IPS-15b (cell line): ENCODE measurements around the gene RARS2.
"Not testable (repeated sequence)": the region's sequence is repeated elsewhere in the genome, so short reads cannot be mapped to it uniquely, and the experiment has no call there.

Experiments
- H3K27me3 ChIP-seq: one replicate; pipeline ENCODE4 v1.6.1; 2013; ENCODE audit warnings: low read length; ENCODE audit not compliant: control insufficient read depth, insufficient read depth
- H3K36me3 ChIP-seq: one replicate; pipeline ENCODE4 v1.6.1; 2013; ENCODE audit warnings: low read length; ENCODE audit not compliant: control insufficient read depth, insufficient read depth
- H3K4me1 ChIP-seq: one replicate; pipeline ENCODE4 v1.6.1; 2013; ENCODE audit warnings: mild to moderate bottlenecking, low read length; ENCODE audit not compliant: control insufficient read depth, insufficient read depth
- H3K4me3 ChIP-seq: one replicate; pipeline ENCODE4 v1.5.1; 2013; ENCODE audit warnings: low read depth, low read length
- H3K9ac ChIP-seq: one replicate; pipeline ENCODE4 v1.6.1; 2013; ENCODE audit warnings: low read depth, mild to moderate bottlenecking, low read length
- H3K9me3 ChIP-seq: one replicate; pipeline ENCODE4 v1.6.1; 2013; ENCODE audit warnings: mild to moderate bottlenecking, low read length; ENCODE audit not compliant: control insufficient read depth, insufficient read depth

Gene RARS2

DNA sequence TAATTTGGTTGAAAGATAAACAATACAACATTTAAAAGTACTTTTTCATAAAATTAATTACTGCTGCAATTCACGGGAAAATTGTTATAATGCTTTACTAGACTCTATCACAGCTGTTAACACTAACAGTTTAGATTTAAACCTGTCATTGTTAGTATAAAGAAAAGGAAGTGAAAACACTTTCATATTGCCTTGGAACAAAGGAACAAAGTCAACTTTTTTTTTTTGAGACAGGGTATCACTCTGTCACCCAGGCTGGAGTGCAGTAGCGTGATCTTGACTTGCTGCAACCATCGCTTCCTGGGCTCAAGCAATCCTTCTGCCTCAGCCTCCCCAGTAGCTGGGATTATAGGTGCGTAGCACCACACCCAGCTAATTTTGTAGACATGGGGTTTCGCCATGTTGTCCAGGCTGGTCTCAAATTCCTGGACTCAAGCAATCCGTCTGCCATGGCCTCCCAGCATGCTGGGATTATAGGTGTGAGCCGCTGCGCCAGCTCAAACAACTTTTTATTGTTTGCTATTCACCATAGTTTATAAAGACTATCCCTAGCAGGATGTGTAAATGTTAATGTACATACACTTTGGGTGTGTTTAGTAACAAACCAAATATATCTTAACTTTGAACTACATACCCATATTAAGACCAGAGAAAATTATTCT is 94.9 kb downstream of the RARS2 start:
- Histone ChIP-seq H3K36me3 (no peaks in the 10 kb centered on the region), H3K9ac (no peak overlapping the region), H3K9me3 (no peaks in the 10 kb centered on the region), H3K4me3 (no peak overlapping the region), H3K27me3 (no peaks in the 10 kb centered on the region), H3K4me1 (no peaks in the 10 kb centered on the region)

GRCh38 chr6:87489326-87489725 is 100.5 kb downstream of the RARS2 start:
- not testable (repeated sequence) for H3K4me1 ChIP-seq, H3K36me3 ChIP-seq, H3K9ac ChIP-seq, H3K27me3 ChIP-seq, H3K9me3 ChIP-seq, H3K4me3 ChIP-seq

DNA sequence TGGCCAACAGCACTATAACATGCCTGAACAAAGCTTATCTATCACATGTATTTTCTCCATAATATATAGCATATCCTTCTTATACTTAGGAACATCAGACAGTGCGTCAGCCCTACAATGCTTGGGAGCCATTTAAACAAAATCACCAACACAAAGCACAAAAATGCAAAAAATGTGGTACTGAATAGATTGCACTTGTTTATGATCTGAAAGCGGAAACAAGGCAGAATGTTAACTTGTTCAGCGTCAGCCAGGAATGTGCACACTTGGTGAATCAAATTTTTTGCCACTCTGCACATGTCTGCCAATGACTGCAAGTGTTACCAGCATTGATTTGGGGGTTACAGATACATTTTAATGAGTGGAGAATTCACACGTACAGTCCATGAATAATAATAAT is 102.2 kb downstream of the RARS2 start:
- H3K27me3 ChIP-seq: no peaks in the 10 kb centered on the region
- H3K36me3 ChIP-seq: no peaks in the 10 kb centered on the region
- H3K9ac ChIP-seq: no peak overlapping the region
- H3K9me3 ChIP-seq: no peaks in the 10 kb centered on the region
- peaks cover 10% of the 10 kb centered on the region for H3K4me1 ChIP-seq
- no peak overlapping the region for H3K4me3 ChIP-seq

GRCh38 chr6:87484491-87484890 is 105.3 kb downstream of the RARS2 start:
- no peaks in the 10 kb centered on the region for H3K27me3 ChIP-seq
- H3K36me3 ChIP-seq: no peaks in the 10 kb centered on the region
- no peak overlapping the region for H3K9ac ChIP-seq
- peaks cover 10% of the 10 kb centered on the region for H3K4me1 ChIP-seq
- H3K9me3 ChIP-seq: no peaks in the 10 kb centered on the region
- H3K4me3 ChIP-seq: no peak overlapping the region

GRCh38 chr6:87483929-87484328 is 105.9 kb downstream of the RARS2 start:
- Histone ChIP-seq H3K9ac (no peak overlapping the region), H3K4me1 (peaks cover 9% of the 10 kb centered on the region), H3K27me3 (no peaks in the 10 kb centered on the region), H3K4me3 (peak overlapping the region; percentile 26), H3K9me3 (no peaks in the 10 kb centered on the region), H3K36me3 (no peaks in the 10 kb centered on the region)

DNA sequence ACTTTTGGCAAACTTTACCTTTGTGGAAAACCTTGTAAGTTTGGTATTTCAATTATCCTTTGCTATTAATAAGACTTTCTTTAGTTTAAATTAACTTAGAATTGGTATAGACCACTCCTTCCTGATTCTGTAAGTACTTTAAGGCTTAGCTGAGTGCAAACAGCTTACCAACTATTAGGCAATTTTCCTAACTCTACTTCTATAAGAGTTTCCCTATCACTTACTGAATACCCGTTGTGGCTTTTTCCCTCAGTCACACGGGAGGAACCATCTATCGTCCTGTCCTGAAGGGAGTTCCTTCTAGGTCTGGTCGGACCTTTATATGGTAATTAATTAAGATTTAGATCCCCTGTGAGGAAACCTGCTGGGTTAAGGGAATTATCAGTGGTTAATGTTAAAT is 107.4 kb downstream of the RARS2 start:
- H3K36me3 ChIP-seq: no peaks in the 10 kb centered on the region

GRCh38 chr6:87481931-87482330 is 107.9 kb downstream of the RARS2 start:
- Histone ChIP-seq H3K9me3 (no peaks in the 10 kb centered on the region), H3K4me1 (peaks cover 6% of the 10 kb centered on the region), H3K4me3 (no peak overlapping the region), H3K27me3 (no peaks in the 10 kb centered on the region), H3K36me3 (no peaks in the 10 kb centered on the region), H3K9ac (no peak overlapping the region)

More for the DNA sequence above, 107.4 kb downstream of the RARS2 start:
- H3K4me1 ChIP-seq: peaks cover 6% of the 10 kb centered on the region
- H3K9ac ChIP-seq: no peak overlapping the region
- no peak overlapping the region for H3K4me3 ChIP-seq
- no peaks in the 10 kb centered on the region for H3K9me3 ChIP-seq
- no peaks in the 10 kb centered on the region for H3K27me3 ChIP-seq

DNA sequence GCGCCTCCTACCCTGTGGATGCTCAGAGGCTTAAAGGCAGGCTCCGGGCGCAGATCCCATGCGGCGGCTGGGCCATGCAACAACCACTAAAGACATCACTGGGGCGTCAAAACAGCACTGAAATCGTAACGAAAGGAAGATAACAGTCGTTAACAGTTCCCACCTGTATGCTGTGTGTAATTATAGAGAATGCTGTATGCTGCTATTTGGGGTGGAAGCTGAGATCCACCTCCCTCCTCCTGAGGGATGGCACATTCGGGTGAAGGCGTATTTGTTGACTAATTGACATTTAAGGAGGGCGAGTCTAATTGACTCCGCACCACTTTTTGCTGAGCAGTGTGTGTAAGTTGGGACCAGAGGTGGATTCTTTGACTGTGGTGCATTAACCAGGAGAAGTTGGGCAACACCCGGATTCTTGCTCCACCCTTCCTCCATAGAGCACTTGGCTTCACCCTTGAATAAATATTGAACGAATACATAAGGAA is 116.3 kb downstream of the RARS2 start:
- H3K4me3 ChIP-seq: peak overlapping the region; percentile 98
- H3K27me3 ChIP-seq: no peaks in the 10 kb centered on the region
- H3K9me3 ChIP-seq: no peaks in the 10 kb centered on the region
- no peaks in the 10 kb centered on the region for H3K4me1 ChIP-seq
- no peak overlapping the region for H3K9ac ChIP-seq
- H3K36me3 ChIP-seq: no peaks in the 10 kb centered on the region

DNA sequence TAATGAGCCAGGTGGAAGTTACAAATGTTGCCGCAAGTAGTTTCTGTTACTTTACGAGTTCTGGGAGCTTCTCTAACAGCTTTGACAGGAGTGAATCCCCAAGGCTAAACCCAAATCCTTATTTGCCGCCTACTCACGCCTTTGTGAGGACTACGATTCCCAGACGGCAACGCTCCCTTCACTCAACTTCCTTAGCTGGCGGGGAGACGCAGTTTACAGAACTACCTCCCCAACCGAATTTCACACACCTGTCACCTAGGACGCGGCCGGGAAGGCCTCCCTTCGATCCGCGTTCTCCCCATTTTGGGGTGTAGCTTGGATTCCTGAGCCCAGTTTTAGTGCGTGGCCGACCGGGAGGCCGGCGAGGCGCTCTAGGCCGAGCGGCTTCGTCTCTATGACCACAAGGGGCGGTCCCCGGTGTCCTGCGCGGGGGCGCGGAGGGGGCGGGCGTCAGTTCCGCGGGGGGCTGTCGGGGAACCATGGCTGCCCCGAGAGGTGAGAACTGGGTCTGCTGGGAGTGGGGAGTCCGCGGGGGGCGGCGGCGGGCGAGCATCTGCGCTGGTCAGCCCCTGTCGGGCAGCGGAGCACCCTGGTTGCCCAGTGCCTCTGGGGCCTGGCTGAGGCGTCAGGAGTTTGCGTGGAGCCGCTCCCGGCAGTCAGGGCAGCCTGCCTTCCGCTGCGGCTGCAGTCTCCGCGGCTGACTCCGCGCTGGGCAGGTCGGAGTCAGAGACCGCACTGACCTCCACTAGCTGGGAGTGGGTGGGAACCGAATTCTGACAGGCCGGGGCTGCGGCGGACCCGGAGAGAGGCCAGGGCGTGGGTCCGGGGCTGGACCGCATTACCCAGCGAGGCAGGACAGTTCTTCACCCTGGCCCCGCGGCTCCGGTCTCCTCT is 117.0 kb downstream of the RARS2 start, which contains the start of gene SLC35A1:
SLC35A1 (plus strand) TSS at position 450 of the 894 bp plus-strand sequence; CDS start at position 480, 30 bp downstream.
- H3K9ac ChIP-seq: peak within 1 kb of the TSS; percentile 94
- H3K4me3 ChIP-seq: peak within 1 kb of the TSS; percentile 98
- H3K9me3 ChIP-seq: no peaks in the 10 kb centered on the region

DNA sequence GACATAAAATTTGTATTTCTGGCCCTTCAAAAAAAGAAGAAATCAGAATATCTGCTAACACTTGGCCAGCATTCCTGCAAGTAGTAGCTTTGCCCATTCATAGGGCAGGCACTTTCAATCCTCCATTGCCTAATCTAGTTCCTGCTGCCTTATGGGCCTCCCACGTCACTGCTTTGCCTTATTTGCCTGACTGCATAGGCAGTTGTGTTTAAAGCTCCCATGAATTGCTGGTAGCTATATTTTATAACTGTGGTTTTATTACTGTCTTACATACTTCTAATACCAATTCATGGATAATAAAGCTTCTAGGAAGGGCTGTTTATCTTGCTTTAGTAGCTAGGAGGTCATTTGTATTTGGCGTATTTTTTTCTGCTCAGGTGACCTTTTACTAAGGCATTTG is 124.7 kb downstream of the RARS2 start:
- H3K9ac ChIP-seq: no peak overlapping the region

More for the DNA sequence above, 117.0 kb downstream of the RARS2 start, which contains the start of gene SLC35A1:
- no peaks in the 10 kb centered on the region for H3K27me3 ChIP-seq
- H3K4me1 ChIP-seq: no peaks in the 10 kb centered on the region
- H3K36me3 ChIP-seq: no peaks in the 10 kb centered on the region

More for the DNA sequence above, 124.7 kb downstream of the RARS2 start:
- Histone ChIP-seq H3K36me3 (no peaks in the 10 kb centered on the region), H3K9me3 (no peaks in the 10 kb centered on the region), H3K4me3 (no peak overlapping the region), H3K27me3 (no peaks in the 10 kb centered on the region), H3K4me1 (no peaks in the 10 kb centered on the region)
